H1 (cell line): Measurements from ENCODE around the gene NRXN3. TPM values are rescaled to one million over a fixed set of nuclear protein-coding genes. Genes with fewer than 3 reads are reported as not detected.

Experiments used
- CTCF ChIA-PET: fragments of 300-600 bp; sonication (Branson Sonifier 250); formaldehyde crosslinking; loops from one replicate; lab custom pipeline; 2021; ENCODE audit not compliant: partially characterized antibody; lab: Charles Lee
- POLR2A ChIA-PET: fragments of 300-600 bp; sonication (Branson Sonifier 250); formaldehyde crosslinking; loops from one replicate; lab custom pipeline; 2021; ENCODE audit warnings: inconsistent platforms; ENCODE audit not compliant: partially characterized antibody; lab: Charles Lee
- DNase-seq, 2 experiments: peaks; one replicate each; pipeline versions ENCODE4 v3.0.0 to v3.0.0-alpha.2; 2010 to 2022; ENCODE audit warnings: low spot score in 2 of 2, low read depth in 1 of 2, mixed read lengths in 1 of 2
- FAIRE-seq: peaks from 2 replicates; lab custom pipeline; 2011; peaks lifted over from hg19 to GRCh38; lab: Jason Lieb, UNC
- H2AFZ ChIP-seq: 2 replicates; pipeline ENCODE4 v1.8.1; 2012; ENCODE audit warnings: low read length, inconsistent platforms
- H2AK5ac ChIP-seq: 2 replicates; pipeline ENCODE4 v1.6.1; 2013; ENCODE audit warnings: low read depth, low read length
- H2BK120ac ChIP-seq: replicated peaks from 2 replicates; pipeline ENCODE3; 2013; ENCODE audit warnings: low read depth, low read length, inconsistent platforms
- H2BK12ac ChIP-seq: 2 replicates; pipeline ENCODE4 v1.6.1; 2013; ENCODE audit warnings: low read depth, low read length
- H2BK15ac ChIP-seq: 2 replicates; pipeline ENCODE4 v1.6.1; 2013; ENCODE audit warnings: low read length
- H2BK20ac ChIP-seq: 2 replicates; pipeline ENCODE4 v1.6.1; 2013; ENCODE audit warnings: low read length
- H2BK5ac ChIP-seq: 2 replicates; pipeline ENCODE4 v1.6.1; 2013; ENCODE audit warnings: low read depth, low read length
- H3K14ac ChIP-seq: 2 replicates; pipeline ENCODE4 v1.6.1; 2013; ENCODE audit warnings: inconsistent platforms; ENCODE audit not compliant: insufficient read length
- H3K18ac ChIP-seq: 2 replicates; pipeline ENCODE4 v1.6.1; 2013; ENCODE audit warnings: low read length; ENCODE audit errors: extremely low read depth
- H3K23ac ChIP-seq: 2 replicates; pipeline ENCODE4 v1.6.1; 2013; ENCODE audit warnings: inconsistent platforms; ENCODE audit not compliant: insufficient read length
- H3K23me2 ChIP-seq: 2 replicates; pipeline ENCODE4 v1.6.1; 2013; ENCODE audit warnings: low read depth, low read length
- H3K27ac ChIP-seq: 2 replicates; pipeline ENCODE4 v1.6.1; 2011; ENCODE audit warnings: low read depth, low read length, inconsistent platforms
- H3K27me3 ChIP-seq, 4 experiments: replicated peaks in 1 of 4; 1 replicate in 1 of 4; 2 replicates in 3 of 4; pipeline versions ENCODE4 v1.6.1 to v1.8.1; 2011 to 2013; ENCODE audit warnings: low read length in 3 of 4, mild to moderate bottlenecking in 3 of 4, inconsistent platforms in 2 of 4, mixed read lengths in 2 of 4, moderate library complexity in 1 of 4; ENCODE audit not compliant: control insufficient read depth in 3 of 4, insufficient read depth in 3 of 4; ENCODE audit errors: extremely low read depth in 1 of 4
- H3K36me3 ChIP-seq, 4 experiments: 2 replicates each; pipeline versions ENCODE4 v1.6.1 to v1.8.1; 2011 to 2013; ENCODE audit warnings: mild to moderate bottlenecking in 4 of 4, low read length in 3 of 4, moderate library complexity in 2 of 4, control low read depth in 1 of 4, inconsistent platforms in 1 of 4; ENCODE audit not compliant: insufficient read depth in 4 of 4, control insufficient read depth in 2 of 4
- H3K4ac ChIP-seq: replicated peaks from 2 replicates; pipeline ENCODE3; 2013; ENCODE audit warnings: low read length, low read depth, mixed read lengths, inconsistent platforms; ENCODE audit not compliant: insufficient read length
- H3K4me1 ChIP-seq, 4 experiments: replicated peaks in 1 of 4; 1 replicate in 1 of 4; 2 replicates in 3 of 4; pipeline versions ENCODE4 v1.6.1 to v1.8.1; 2011 to 2013; ENCODE audit warnings: low read length in 3 of 4, inconsistent platforms in 2 of 4, mixed read lengths in 1 of 4; ENCODE audit not compliant: insufficient read depth in 4 of 4, control insufficient read depth in 3 of 4
- H3K4me2 ChIP-seq, 2 experiments: 2 replicates each; pipeline versions ENCODE4 v1.6.1 to v1.8.1; 2011 to 2013; ENCODE audit warnings: low read depth in 2 of 2, low read length in 2 of 2, control low read depth in 1 of 2, inconsistent platforms in 1 of 2, mild to moderate bottlenecking in 1 of 2; ENCODE audit not compliant: insufficient read depth in 1 of 2
- H3K4me3 ChIP-seq, 4 experiments: fragments of 200-600, 300-600 bp in 1 of 4; sonication (generic), shearing (Covaris generic), sonication (Bioruptor Twin) in 1 of 4; 2 replicates each; pipeline versions ENCODE4 v1.5.1 to v1.8.1; 2011 to 2016; ENCODE audit warnings: low read length in 4 of 4, low read depth in 3 of 4, control low read depth in 2 of 4, inconsistent platforms in 2 of 4, mild to moderate bottlenecking in 2 of 4, mixed read lengths in 1 of 4, moderate library complexity in 1 of 4; ENCODE audit not compliant: insufficient read depth in 2 of 4; ENCODE audit errors: extremely low read depth in 1 of 4
- H3K56ac ChIP-seq: replicated peaks from 2 replicates; pipeline ENCODE3; 2013; ENCODE audit warnings: low read depth, mild to moderate bottlenecking, mixed read lengths, low read length, inconsistent platforms; ENCODE audit not compliant: insufficient read length
- H3K79me1 ChIP-seq: 2 replicates; pipeline ENCODE4 v1.6.1; 2013; ENCODE audit warnings: low read depth, low read length, control low read depth
- H3K79me2 ChIP-seq, 2 experiments: 2 replicates each; pipeline versions ENCODE4 v1.6.1 to v1.8.1; 2012 to 2013; ENCODE audit warnings: low read length in 2 of 2, mild to moderate bottlenecking in 2 of 2, inconsistent platforms in 1 of 2; ENCODE audit not compliant: insufficient read depth in 2 of 2, control insufficient read depth in 1 of 2
- H3K9ac ChIP-seq, 4 experiments: replicated peaks in 1 of 4; 1 replicate in 1 of 4; 2 replicates in 3 of 4; pipeline versions ENCODE4 v1.6.1 to v1.8.1; 2011 to 2013; ENCODE audit warnings: low read depth in 3 of 4, low read length in 3 of 4, control low read depth in 2 of 4, mild to moderate bottlenecking in 2 of 4, moderate library complexity in 2 of 4, inconsistent platforms in 1 of 4; ENCODE audit errors: extremely low read depth in 1 of 4
- H3K9me3 ChIP-seq, 2 experiments: 2 replicates each; pipeline versions ENCODE4 v1.6.1 to v1.8.1; 2012 to 2013; ENCODE audit warnings: mild to moderate bottlenecking in 2 of 2, moderate library complexity in 2 of 2, control low read depth in 1 of 2, inconsistent platforms in 1 of 2, low read depth in 1 of 2, low read length in 1 of 2, mixed read lengths in 1 of 2; ENCODE audit not compliant: insufficient read depth in 2 of 2
- H4K20me1 ChIP-seq, 2 experiments: replicated peaks in 1 of 2; 2 replicates each; pipeline versions ENCODE3 to v1.8.1; 2011 to 2013; ENCODE audit warnings: inconsistent platforms in 2 of 2, low read length in 2 of 2, mild to moderate bottlenecking in 1 of 2; ENCODE audit not compliant: insufficient read depth in 2 of 2, control insufficient read depth in 1 of 2
- H4K5ac ChIP-seq: 2 replicates; pipeline ENCODE4 v1.6.1; 2013; ENCODE audit warnings: low read length, low read depth, mixed read lengths, inconsistent platforms; ENCODE audit not compliant: insufficient read length
- H4K8ac ChIP-seq: 2 replicates; pipeline ENCODE4 v1.8.0; 2013; ENCODE audit warnings: mild to moderate bottlenecking, moderate library complexity, low read length, inconsistent platforms; ENCODE audit not compliant: insufficient read depth; ENCODE audit errors: extremely low read depth
- H4K91ac ChIP-seq: replicated peaks from 2 replicates; pipeline ENCODE3; 2013; ENCODE audit warnings: low read length, mixed read lengths, inconsistent platforms; ENCODE audit not compliant: insufficient read length
- CBX5 ChIP-seq: fragments of 300-800, 300-1000 bp; sonication (generic); IDR thresholded peaks from 2 replicates; pipeline ENCODE4 v1.7.1; 2016; ENCODE audit warnings: antibody characterized with exemption, low read length, low read depth
- EZH2 ChIP-seq: fragments of 200-600 bp; sonication (generic); IDR thresholded peaks from 2 replicates; pipeline ENCODE4 v1.7.1; 2012; ENCODE audit warnings: low read depth, mild to moderate bottlenecking, moderate library complexity, low read length, inconsistent platforms; ENCODE audit not compliant: severe bottlenecking
- FOSL1 ChIP-seq: IDR thresholded peaks from 2 replicates; pipeline ENCODE4 v1.6.1; 2011; ENCODE audit warnings: mild to moderate bottlenecking, low read depth, low read length, moderate library complexity; ENCODE audit not compliant: insufficient read depth
- RNF2 ChIP-seq: fragments of 200-900, 300-1000 bp; sonication (generic); IDR thresholded peaks from 2 replicates; pipeline ENCODE4 v1.7.1; 2016; ENCODE audit warnings: borderline replicate concordance, low read depth, mild to moderate bottlenecking, antibody characterized with exemption, low read length; ENCODE audit not compliant: poor library complexity, severe bottlenecking; ENCODE audit errors: missing control alignments
- SP1 ChIP-seq: IDR thresholded peaks from 2 replicates; pipeline ENCODE4 v1.6.1; 2011; ENCODE audit warnings: low read depth, low read length
- polyA plus RNA-seq, 7 experiments: library from polyadenylated mRNA; depleted of rRNA in 3 of 7; stranded (reverse) in 5 of 7; unstranded in 2 of 7; fragments of >200 nt in 5 of 7; fragments of 200-250 nt in 2 of 7; gene quantifications; 1 replicate in 5 of 7; 2 replicates in 1 of 7; 4 replicates in 1 of 7; pipeline versions ENCODE4 v1.2.1 to v1.2.3, GENCODE V29; 2011 to 2013; ENCODE audit warnings: missing spikeins in 2 of 7, mixed read lengths in 2 of 7
- total RNA-seq: library from RNA; stranded (reverse); fragmentation: NEBNext Ultra II Directional; extraction: Animal tissue kit (Norgen Biotek cat#: 25700); gene quantifications from 2 replicates; pipeline ENCODE4 v1.2.1, GENCODE V29; 2021
- TF ChIP-seq, protein P1 (sequence below), 3 experiments: IDR thresholded peaks; 1 replicate in 2 of 3; 2 replicates in 1 of 3; pipeline versions ENCODE4 v1.5.1 to v1.6.1; 2011; ENCODE audit warnings: low read length in 3 of 3, mild to moderate bottlenecking in 3 of 3, inconsistent platforms in 2 of 3, low read depth in 1 of 3, moderate library complexity in 1 of 3; ENCODE audit not compliant: insufficient read depth in 1 of 3; ENCODE audit errors: control extremely low read depth in 1 of 3

NRXN3 gene
- total and polyA plus RNA-seq, 2 of the 8 experiments (the other 6 are each of a cell fraction or from before 2014, with no cell fraction given): 2.6 to 4.1 TPM

DNA sequence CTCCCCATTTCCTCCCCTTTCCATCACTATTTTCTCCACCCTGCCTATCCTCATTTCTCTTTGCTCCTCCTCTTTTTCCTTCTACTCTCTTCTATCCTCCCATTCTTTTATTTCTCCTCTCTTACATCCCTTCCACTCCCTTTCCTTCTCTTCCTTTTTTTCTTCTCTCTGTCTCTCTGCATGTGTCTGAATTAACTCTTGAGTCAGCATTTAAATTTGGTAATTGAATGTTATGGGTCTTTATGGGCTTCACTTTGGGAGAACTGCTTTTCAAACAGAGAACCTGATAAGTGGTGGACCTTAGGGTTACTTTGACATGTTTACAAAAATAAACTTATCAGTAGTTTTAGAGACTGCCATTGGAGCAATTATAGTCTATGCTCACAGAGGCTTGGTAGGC lies 992.7 kb downstream of the NRXN3 start:
- Histone ChIP-seq H2BK120ac (no peak overlapping the region), H3K36me3 (no peaks in the 10 kb centered on the region), H3K23ac (no peak overlapping the region), H4K8ac (no peak overlapping the region), H3K4me2 (no peak overlapping the region), H3K14ac (no peak overlapping the region), H3K4me3 (no peak overlapping the region), H3K9ac (no peak overlapping the region), H2AK5ac (no peak overlapping the region), H3K9me3 (no peaks in the 10 kb centered on the region), H2BK5ac (no peak overlapping the region), H4K20me1 (no peaks in the 10 kb centered on the region), H3K27ac (no peak overlapping the region), H2BK12ac (no peak overlapping the region), H3K79me1 (no peaks in the 10 kb centered on the region), H2BK15ac (no peak overlapping the region), H3K79me2 (no peaks in the 10 kb centered on the region), H2AFZ (no peak overlapping the region), H3K27me3 (no peaks in the 10 kb centered on the region), H3K4me1 (no peaks in the 10 kb centered on the region), H3K23me2 (no peaks in the 10 kb centered on the region), H3K56ac (no peak overlapping the region), H2BK20ac (no peak overlapping the region), H3K4ac (no peak overlapping the region), H3K18ac (no peak overlapping the region), H4K5ac (no peak overlapping the region), H4K91ac (no peak overlapping the region)
- no peak for TF ChIP-seq RNF2
- TF ChIP-seq CBX5: no peak
- no peak for TF ChIP-seq EZH2
- TF ChIP-seq, protein P1, sequence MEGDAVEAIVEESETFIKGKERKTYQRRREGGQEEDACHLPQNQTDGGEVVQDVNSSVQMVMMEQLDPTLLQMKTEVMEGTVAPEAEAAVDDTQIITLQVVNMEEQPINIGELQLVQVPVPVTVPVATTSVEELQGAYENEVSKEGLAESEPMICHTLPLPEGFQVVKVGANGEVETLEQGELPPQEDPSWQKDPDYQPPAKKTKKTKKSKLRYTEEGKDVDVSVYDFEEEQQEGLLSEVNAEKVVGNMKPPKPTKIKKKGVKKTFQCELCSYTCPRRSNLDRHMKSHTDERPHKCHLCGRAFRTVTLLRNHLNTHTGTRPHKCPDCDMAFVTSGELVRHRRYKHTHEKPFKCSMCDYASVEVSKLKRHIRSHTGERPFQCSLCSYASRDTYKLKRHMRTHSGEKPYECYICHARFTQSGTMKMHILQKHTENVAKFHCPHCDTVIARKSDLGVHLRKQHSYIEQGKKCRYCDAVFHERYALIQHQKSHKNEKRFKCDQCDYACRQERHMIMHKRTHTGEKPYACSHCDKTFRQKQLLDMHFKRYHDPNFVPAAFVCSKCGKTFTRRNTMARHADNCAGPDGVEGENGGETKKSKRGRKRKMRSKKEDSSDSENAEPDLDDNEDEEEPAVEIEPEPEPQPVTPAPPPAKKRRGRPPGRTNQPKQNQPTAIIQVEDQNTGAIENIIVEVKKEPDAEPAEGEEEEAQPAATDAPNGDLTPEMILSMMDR (IDR thresholded peaks at IDR 0.05; ENCODE audit: control extremely low read depth in 1 of 3, insufficient read depth in 1 of 3, low read depth in 1 of 3, low read length in 3 of 3): no peak
- no peak for TF ChIP-seq FOSL1
- TF ChIP-seq SP1: no peak
- FAIRE-seq (no peak), DNase-seq (no peak)
- ChIA-PET POLR2A (no interaction called here), CTCF (no interaction called here)
